Left cardiac atrium (tissue), 4 donors: ENCODE measurements around the gene SALL3. TPM values are rescaled to one million over a fixed set of nuclear protein-coding genes. Genes with fewer than 3 reads are reported as not detected.

Experiments used
- ATAC-seq, 2 donors: fragments of 200-7000 bp; cut with Tn5 transposase; one replicate each; pipeline ENCODE4 v1.9.1; 2020; ENCODE audit warnings: mild to moderate bottlenecking in 2 of 2, moderate library complexity in 2 of 2
- DNase-seq: peaks from one replicate; pipeline ENCODE4 v3.0.0-alpha.2; 2020
- intact Hi-C, 2 donors: fragments of 100-400 bp; cut with DNase I; formaldehyde crosslinking; loops; one replicate each; pipeline versions ENCODE4 v1.14.1 to v1.15.1; 2022 to 2023
- total RNA-seq, 2 donors: library from RNA; stranded (reverse); fragmentation: NEBNext Ultra II Directional; extraction: Animal tissue kit (Norgen Biotek cat#: 25700); gene quantifications; one replicate each; pipeline ENCODE4 v1.2.1, GENCODE V29; 2021
- donor health status: DM: no; HTN: yes; CAD: no.
- donor health status: DM: no; HTN: yes; CAD: no; lungs with severe emphysema.
- donor health status: DM: yes; HTN: yes; CAD: no.
- donor health status: Dilated cardiomyopathy.

The SALL3 gene
- total RNA-seq, 2 donors from 2014 or later: 1.0 to 2.8 TPM

DNA sequence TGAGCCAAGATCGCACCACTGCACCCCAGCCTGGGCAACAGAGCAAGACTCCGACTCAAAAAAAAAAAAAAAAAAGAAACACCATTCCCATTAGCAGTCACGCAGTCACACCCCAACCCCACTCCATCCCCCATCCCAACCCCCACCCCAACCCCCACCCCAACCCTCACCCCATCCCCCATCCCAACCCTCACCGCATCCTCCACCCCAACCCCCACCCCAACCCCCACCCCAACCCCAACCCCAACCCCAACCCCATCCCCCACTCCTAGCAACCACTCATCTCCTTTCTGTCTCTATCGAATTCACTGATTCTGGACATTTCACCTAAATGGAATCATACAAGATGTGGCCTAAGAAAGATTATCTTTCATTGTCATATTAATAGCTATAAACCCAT lies 63.7 kb downstream of the SALL3 start:
- intact Hi-C loops: no loop called here
- DNase-seq (no peak), ATAC-seq (no peak)

DNA sequence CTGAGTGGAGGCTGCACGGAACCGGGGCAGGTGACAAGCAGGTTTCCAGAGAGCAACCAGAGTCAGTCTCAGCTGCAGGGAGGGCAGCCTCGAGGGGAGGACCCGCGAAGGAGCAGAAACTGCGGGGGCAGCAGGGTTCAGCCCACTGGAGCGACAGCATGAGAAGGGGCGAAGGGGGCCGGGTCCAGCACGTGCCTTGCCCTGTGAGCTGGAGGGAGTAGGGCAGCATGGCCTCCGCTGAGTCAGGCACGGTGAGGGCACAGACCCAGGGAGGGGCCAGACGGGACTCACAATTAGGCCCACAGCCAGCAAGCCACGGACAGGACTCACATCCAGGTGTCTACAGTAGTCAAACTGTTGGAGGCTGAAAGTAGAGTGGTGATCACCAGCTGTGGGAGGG lies 66.9 kb downstream of the SALL3 start:
- intact Hi-C loops: no loop called here
- no peak for DNase-seq
- ATAC-seq: no peak

DNA sequence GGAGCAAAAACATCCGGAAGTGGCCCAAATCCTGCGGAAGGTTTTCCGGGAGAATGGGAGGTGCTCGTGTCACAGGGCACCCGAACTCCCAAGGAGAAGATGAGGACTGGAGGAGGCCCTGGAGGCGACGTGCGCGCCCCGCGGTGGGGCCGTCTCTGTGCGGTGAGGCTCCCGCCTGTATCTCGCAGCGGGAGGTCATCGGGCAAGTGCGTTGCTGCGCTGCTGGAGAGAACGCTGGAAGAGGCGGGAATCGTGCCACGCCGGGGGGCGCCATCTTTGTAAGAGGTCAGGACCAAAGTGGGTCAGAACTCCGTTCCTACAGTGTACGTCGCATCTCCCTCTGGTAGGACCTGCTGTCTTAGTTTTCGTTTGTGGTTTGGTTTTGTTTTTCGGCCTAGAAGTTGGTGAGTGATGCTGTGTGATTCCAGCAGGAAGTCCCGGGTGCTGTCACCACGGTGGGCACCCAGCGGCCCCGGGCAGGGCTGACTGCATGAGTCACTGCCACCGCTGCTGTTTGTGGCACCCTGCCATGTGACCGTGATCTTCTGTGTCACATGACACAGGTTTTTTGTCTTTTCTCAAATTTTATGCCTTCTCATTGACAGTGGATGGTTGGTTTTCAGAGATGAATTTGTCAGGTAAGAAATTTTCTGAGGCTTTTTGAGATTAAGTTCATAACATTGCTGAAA lies 68.1 kb downstream of the SALL3 start:
- DNase-seq (no peak), ATAC-seq (no peak)
- intact Hi-C loops: no loop called here

DNA sequence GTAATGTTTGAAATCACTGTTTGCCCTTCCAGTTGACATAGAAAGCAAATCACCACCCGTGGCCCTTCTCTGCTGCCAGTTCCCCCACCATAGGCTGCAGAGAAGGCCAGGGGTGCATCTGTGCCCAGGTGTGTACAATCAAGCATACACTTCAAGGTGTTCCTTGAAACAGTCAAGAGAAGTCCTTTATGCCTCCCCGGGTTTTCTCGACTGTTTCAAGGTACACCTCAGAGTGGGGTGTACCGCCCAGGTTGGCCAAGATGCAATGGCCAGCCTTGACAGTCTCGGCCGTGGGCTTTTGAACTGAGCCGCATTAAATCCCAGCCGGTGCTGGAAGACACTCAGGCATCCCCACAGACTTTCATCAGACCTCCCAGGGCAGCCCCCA lies 68.6 kb downstream of the SALL3 start:
- no peak for ATAC-seq
- no peak for DNase-seq
- intact Hi-C loops: no loop called here

DNA sequence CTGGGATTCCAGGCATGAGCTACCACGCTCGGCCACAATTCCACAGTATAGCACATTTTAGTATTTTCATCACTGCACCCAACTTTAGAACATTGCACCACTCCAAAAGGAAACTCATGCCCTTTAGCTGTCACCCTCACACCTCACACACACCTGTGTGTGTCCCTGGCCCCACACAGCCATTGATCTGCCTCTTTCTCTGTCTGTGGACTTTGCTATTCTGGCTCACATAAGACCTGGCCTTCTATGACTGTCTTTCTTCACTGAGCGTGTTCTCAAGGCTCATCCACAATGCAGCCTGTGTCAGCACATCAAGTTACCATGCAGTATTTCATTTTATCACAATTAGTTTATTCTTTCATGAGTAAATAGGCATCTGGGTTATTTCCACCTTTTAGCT lies 69.9 kb downstream of the SALL3 start:
- DNase-seq (no peak), ATAC-seq (no peak)
- intact Hi-C loops: no loop called here

Other genes with a start within 250 kb of the SALL3 start
- 10 to 100 TPM; 13.5 to 19.4 TPM for gene ATP9B, start 89.6 kb downstream of the SALL3 start, total RNA-seq